Spinal cord (tissue), 10 donors: ENCODE data around the gene LKAAEAR1. TPM values are rescaled to one million over a fixed set of nuclear protein-coding genes. Genes with fewer than 3 reads are reported as not detected.
A peak's percentile ranks its signal among the peaks of the same experiment; 100 is the strongest.

Experiments
- DNase-seq, 6 donors: peaks; one replicate each; pipeline versions ENCODE4 v3.0.0 to v3.0.0-alpha.2; 2013 to 2015; ENCODE audit warnings: low spot score in 6 of 6, low read depth in 4 of 6
- H3K27ac ChIP-seq: one replicate; pipeline ENCODE4 v1.5.1; 2013; ENCODE audit warnings: low read depth, low read length, control low read depth
- H3K27me3 ChIP-seq: one replicate; pipeline ENCODE4 v1.6.1; 2013; ENCODE audit warnings: low read length; ENCODE audit not compliant: control insufficient read depth, insufficient read depth
- H3K36me3 ChIP-seq: one replicate; pipeline ENCODE4 v1.6.1; 2013; ENCODE audit warnings: low read length; ENCODE audit not compliant: control insufficient read depth, insufficient read depth
- H3K4me1 ChIP-seq: one replicate; pipeline ENCODE4 v1.6.1; 2013; ENCODE audit warnings: low read length; ENCODE audit not compliant: control insufficient read depth, insufficient read depth
- H3K4me3 ChIP-seq: one replicate; pipeline ENCODE4 v1.5.1; 2013; ENCODE audit warnings: low read depth, low read length, control low read depth
- H3K9me3 ChIP-seq: one replicate; pipeline ENCODE4 v1.6.1; 2013; ENCODE audit warnings: low read length; ENCODE audit not compliant: control insufficient read depth, insufficient read depth
- WGBS: methylation state at CpG from one replicate; pipeline ENCODE4 v1.1.5; 2013; ENCODE audit warnings: missing lambda C conversion rate; ENCODE audit not compliant: insufficient coverage; 5-methylcytosine and 5-hydroxymethylcytosine counted together
- polyA plus RNA-seq, 2 donors: library from polyadenylated mRNA; unstranded; fragments of 120-200 nt; gene quantifications; one replicate each; pipeline ENCODE4 v1.2.1, GENCODE V29; 2013; ENCODE audit not compliant: insufficient read length in 2 of 2
- total RNA-seq, 2 donors: library from RNA; depleted of rRNA in 1 of 2; stranded (reverse); fragments of 120-200 nt in 1 of 2; fragments of >200 nt in 1 of 2; gene quantifications; one replicate each; pipeline versions ENCODE4 v1.2.3 to v1.2.4, GENCODE V29; 2013 to 2014
- donor health status: healthy.

LKAAEAR1 gene
- total and polyA plus RNA-seq, 4 donors, result 1.8 to 8.4 (median 4.9) TPM

DNA sequence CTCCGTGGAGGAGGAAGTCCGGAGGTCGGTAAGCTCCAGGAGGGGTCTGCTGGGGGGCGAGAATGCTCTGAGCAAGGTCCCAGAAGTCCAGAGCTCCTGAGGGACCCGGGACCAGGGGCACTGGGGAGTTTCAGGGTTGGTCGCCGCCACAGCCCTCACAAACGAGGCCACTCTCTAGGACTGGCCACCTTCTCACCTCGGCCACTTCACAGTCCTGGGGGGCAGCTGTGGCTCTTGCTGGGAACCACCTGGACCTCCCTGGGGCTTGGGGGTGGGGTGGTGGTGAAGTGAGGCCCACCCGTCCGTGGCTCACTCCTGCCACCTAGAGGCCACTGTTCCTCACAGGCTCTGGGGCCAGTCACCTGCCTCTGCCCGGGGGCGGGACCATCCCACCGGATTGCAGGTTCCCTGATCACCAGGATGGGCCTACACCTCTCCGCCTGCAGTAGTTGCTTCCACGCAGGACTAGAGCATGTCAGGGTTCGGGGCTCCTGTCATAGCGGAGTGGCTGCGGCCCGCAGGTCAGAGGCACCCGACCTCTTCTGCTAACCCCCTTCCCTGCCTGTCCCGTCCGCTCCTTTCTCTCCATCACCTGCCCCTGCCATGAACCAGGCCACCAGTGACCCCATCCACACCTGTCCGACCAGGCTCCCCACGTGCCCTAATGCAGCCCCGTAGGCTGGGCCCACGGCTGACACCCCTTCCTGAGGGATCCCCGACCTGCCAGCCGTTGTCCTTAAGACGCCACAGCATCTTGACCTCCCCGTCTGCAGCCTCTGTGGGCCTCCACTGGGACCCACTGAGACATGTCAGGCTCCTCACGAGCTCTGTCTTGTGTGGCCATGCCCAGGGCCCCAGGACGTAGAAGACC, 26.3 kb downstream of the LKAAEAR1 start:
- no peaks in the 10 kb centered on the region for H3K9me3 ChIP-seq
- no peak overlapping the region for H3K27ac ChIP-seq
- H3K4me1 ChIP-seq, result peaks cover 53% of the 10 kb centered on the region
- DNase-seq, result peak in 2 of 6 donors; percentile 62 to 69
- no peaks in the 10 kb centered on the region for H3K36me3 ChIP-seq
- H3K27me3 ChIP-seq, result peaks cover 12% of the 10 kb centered on the region
- 33% methylated on average over 32 of the region's 33 CpGs for WGBS
- no peak overlapping the region for H3K4me3 ChIP-seq

DNA sequence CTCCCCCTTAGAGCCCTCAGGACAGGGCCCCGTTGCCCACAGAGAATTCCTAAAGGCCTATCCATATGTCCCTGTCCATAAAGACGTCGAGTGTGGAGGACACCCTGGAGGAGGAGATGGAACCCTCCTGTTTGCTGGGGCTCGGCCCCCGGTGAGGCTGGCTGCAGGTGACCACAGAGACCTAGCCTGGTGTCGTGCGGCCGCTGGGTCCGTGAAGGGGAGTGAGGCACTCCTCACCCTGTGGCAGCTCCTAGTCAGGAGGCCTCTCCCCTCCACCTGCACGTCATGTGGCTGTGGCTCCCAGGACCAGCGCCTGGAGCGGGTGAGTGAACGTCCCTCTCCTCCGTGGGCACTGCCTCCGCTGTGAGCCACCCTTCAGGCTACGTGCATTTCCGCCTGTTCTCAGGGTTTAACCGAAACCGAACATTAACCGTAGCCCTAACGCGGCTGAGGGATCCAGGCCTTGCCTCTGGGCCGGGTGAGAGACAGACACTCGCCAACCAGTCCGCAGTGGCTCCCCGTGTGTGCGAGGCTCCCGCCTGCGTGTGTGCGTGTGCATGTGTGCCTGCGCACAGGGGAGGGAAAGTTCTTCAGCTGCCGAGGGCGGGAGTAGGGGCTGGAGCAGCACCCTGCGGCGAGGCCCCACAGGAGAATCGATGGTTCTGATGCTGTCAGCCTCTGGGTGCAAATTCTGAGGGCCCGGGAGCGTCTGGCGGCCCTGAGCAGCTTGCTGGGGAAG, 27.1 kb downstream of the LKAAEAR1 start:
- H3K27me3 ChIP-seq, result peaks cover 17% of the 10 kb centered on the region
- no peaks in the 10 kb centered on the region for H3K36me3 ChIP-seq
- no peak overlapping the region for H3K27ac ChIP-seq
- H3K4me3 ChIP-seq, result no peak overlapping the region
- no peak for DNase-seq
- H3K9me3 ChIP-seq, result no peaks in the 10 kb centered on the region
- 51% methylated on average over 37 of the region's 39 CpGs for WGBS
- peaks cover 46% of the 10 kb centered on the region for H3K4me1 ChIP-seq

GRCh38 chr20:64056639-64056888, 27.6 kb downstream of the LKAAEAR1 start:
- Histone ChIP-seq H3K9me3 (no peaks in the 10 kb centered on the region), H3K27ac (no peak overlapping the region), H3K36me3 (no peaks in the 10 kb centered on the region), H3K27me3 (peaks cover 20% of the 10 kb centered on the region), H3K4me3 (no peak overlapping the region), H3K4me1 (peaks cover 46% of the 10 kb centered on the region)
- WGBS, result 51% methylated on average over 7 of the region's 7 CpGs
- no peak for DNase-seq

- peaks cover 50% of the 10 kb centered on the region for H3K4me1 ChIP-seq
- peaks cover 25% of the 10 kb centered on the region for H3K27me3 ChIP-seq
- H3K4me3 ChIP-seq, result no peak overlapping the region
- 53% methylated on average over 22 of the region's 22 CpGs for WGBS
- H3K9me3 ChIP-seq, result no peaks in the 10 kb centered on the region
- DNase-seq, result no peak
- peak overlapping the region; percentile 15 for H3K27ac ChIP-seq
- no peaks in the 10 kb centered on the region for H3K36me3 ChIP-seq
Measured at GRCh38 chr20:64055893-64056638, 28.1 kb downstream of the LKAAEAR1 start.

GRCh38 chr20:64055396-64055892, 28.8 kb downstream of the LKAAEAR1 start:
- DNase-seq, result no peak
- H3K9me3 ChIP-seq, result no peaks in the 10 kb centered on the region
- H3K36me3 ChIP-seq, result no peaks in the 10 kb centered on the region
- peak overlapping the region; percentile 15 for H3K27ac ChIP-seq
- 61% methylated on average over 9 of the region's 9 CpGs for WGBS
- H3K27me3 ChIP-seq, result peaks cover 31% of the 10 kb centered on the region
- H3K4me3 ChIP-seq, result no peak overlapping the region
- peaks cover 54% of the 10 kb centered on the region for H3K4me1 ChIP-seq

GRCh38 chr20:64053841-64054661, 30.1 kb downstream of the LKAAEAR1 start:
- peak overlapping the region; percentile 45 for H3K27ac ChIP-seq
- DNase-seq, result peak in 1 of 6 donors; percentile 53
- WGBS, result 34% methylated on average over 13 of the region's 17 CpGs
- H3K4me1 ChIP-seq, result peaks cover 62% of the 10 kb centered on the region
- H3K4me3 ChIP-seq, result no peak overlapping the region
- H3K27me3 ChIP-seq, result peaks cover 39% of the 10 kb centered on the region
- no peaks in the 10 kb centered on the region for H3K9me3 ChIP-seq
- H3K36me3 ChIP-seq, result no peaks in the 10 kb centered on the region

- WGBS, result 75% methylated on average over 33 of the region's 33 CpGs
- H3K4me1 ChIP-seq, result peaks cover 62% of the 10 kb centered on the region
- no peak overlapping the region for H3K27ac ChIP-seq
- DNase-seq, result no peak
- H3K4me3 ChIP-seq, result no peak overlapping the region
- H3K27me3 ChIP-seq, result peaks cover 42% of the 10 kb centered on the region
- H3K36me3 ChIP-seq, result no peaks in the 10 kb centered on the region
- H3K9me3 ChIP-seq, result no peaks in the 10 kb centered on the region
Measured at GRCh38 chr20:64052987-64053840, 31.0 kb downstream of the LKAAEAR1 start.

DNA sequence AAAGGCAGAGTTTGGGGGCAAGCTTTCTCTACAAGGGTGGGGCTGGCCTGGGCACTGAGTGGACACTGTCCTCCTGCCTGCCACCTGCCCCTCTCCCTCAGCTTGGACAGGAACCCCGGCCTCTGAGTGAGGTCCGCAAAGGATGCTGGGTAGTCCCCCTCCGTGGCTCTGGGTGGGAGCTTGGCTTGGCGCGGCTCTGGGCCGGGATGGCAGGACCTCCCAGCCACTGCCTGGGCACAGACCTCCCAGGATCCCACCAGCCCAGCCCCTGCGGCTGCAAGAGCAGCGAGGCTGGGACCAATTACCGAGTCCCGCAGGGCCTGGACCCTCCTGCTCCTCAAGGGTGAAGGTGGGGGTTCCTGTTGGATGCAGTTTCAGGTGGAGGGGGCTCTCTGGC, 31.9 kb downstream of the LKAAEAR1 start:
- 89% methylated on average over 7 of the region's 10 CpGs for WGBS
- DNase-seq, result no peak
- Histone ChIP-seq H3K27ac (no peak overlapping the region), H3K4me1 (peaks cover 60% of the 10 kb centered on the region), H3K36me3 (no peaks in the 10 kb centered on the region), H3K9me3 (no peaks in the 10 kb centered on the region), H3K4me3 (no peak overlapping the region), H3K27me3 (peaks cover 49% of the 10 kb centered on the region)
